Neuronal stem cell (in vitro differentiated cells): ENCODE data around the gene ADGRL3.

ENCODE experiments used
- DNase-seq: peaks from one replicate; pipeline ENCODE4 v3.0.0-alpha.2; 2013; ENCODE audit warnings: low spot score
- H2AFZ ChIP-seq: one replicate; pipeline ENCODE4 v1.6.1; 2013; ENCODE audit warnings: mild to moderate bottlenecking, low read length, inconsistent platforms
- H2AK5ac ChIP-seq: 2 replicates; pipeline ENCODE4 v1.6.1; 2013; ENCODE audit warnings: low read depth, mild to moderate bottlenecking, inconsistent platforms, low read length, moderate library complexity, mixed read lengths
- H2BK120ac ChIP-seq: 2 replicates; pipeline ENCODE4 v1.6.1; 2013; ENCODE audit warnings: low read depth, mild to moderate bottlenecking, inconsistent platforms, low read length, moderate library complexity, mixed read lengths
- H2BK12ac ChIP-seq: one replicate; pipeline ENCODE4 v1.6.1; 2013; ENCODE audit warnings: low read length, inconsistent platforms
- H2BK15ac ChIP-seq: 2 replicates; pipeline ENCODE4 v1.6.1; 2013; ENCODE audit warnings: mild to moderate bottlenecking, low read length, inconsistent platforms, mixed read lengths
- H2BK5ac ChIP-seq: one replicate; pipeline ENCODE4 v1.6.1; 2013; ENCODE audit warnings: inconsistent platforms, mild to moderate bottlenecking, low read length, moderate library complexity
- H3K14ac ChIP-seq: one replicate; pipeline ENCODE4 v1.6.1; 2013; ENCODE audit warnings: low read length, inconsistent platforms
- H3K18ac ChIP-seq: 2 replicates; pipeline ENCODE4 v1.6.1; 2013; ENCODE audit warnings: low read length, inconsistent platforms
- H3K23ac ChIP-seq: 2 replicates; pipeline ENCODE4 v1.6.1; 2013; ENCODE audit warnings: low read depth, mild to moderate bottlenecking, mixed read lengths, low read length, inconsistent platforms; ENCODE audit not compliant: poor library complexity
- H3K27ac ChIP-seq: replicated peaks from 3 replicates; pipeline ENCODE4 v1.5.1; 2013; ENCODE audit warnings: low read length, inconsistent platforms
- H3K27me3 ChIP-seq, 3 experiments: 2 replicates each; pipeline ENCODE4 v1.6.1; 2013; ENCODE audit warnings: low read length in 3 of 3, mild to moderate bottlenecking in 2 of 3, inconsistent platforms in 1 of 3, low read depth in 1 of 3, mixed read lengths in 1 of 3, moderate library complexity in 1 of 3; ENCODE audit not compliant: control insufficient read depth in 3 of 3, insufficient read depth in 3 of 3
- H3K36me3 ChIP-seq, 2 donors: replicated peaks in 1 of 2; 2 replicates each; pipeline ENCODE4 v1.6.1; 2013; ENCODE audit warnings: low read length in 2 of 2; ENCODE audit not compliant: control insufficient read depth in 2 of 2, insufficient read depth in 2 of 2
- H3K4ac ChIP-seq: 2 replicates; pipeline ENCODE4 v1.6.1; 2013; ENCODE audit warnings: inconsistent platforms, mild to moderate bottlenecking, low read length, moderate library complexity
- H3K4me1 ChIP-seq, 2 donors: 1 replicate in 1 of 2; 2 replicates in 1 of 2; pipeline ENCODE4 v1.6.1; 2013; ENCODE audit warnings: low read length in 2 of 2, low read depth in 1 of 2; ENCODE audit not compliant: control insufficient read depth in 2 of 2, insufficient read depth in 1 of 2
- H3K4me2 ChIP-seq: one replicate; pipeline ENCODE4 v1.6.1; 2013; ENCODE audit warnings: mild to moderate bottlenecking, low read length, inconsistent platforms; ENCODE audit not compliant: insufficient read depth, poor library complexity, severe bottlenecking
- H3K4me3 ChIP-seq, 2 donors: 2 replicates each; pipeline ENCODE4 v1.5.1; 2013; ENCODE audit warnings: low read length in 2 of 2, mild to moderate bottlenecking in 2 of 2, inconsistent platforms in 1 of 2, moderate library complexity in 1 of 2
- H3K79me1 ChIP-seq: one replicate; pipeline ENCODE4 v1.6.1; 2013; ENCODE audit warnings: low read depth, mild to moderate bottlenecking, inconsistent platforms, low read length, moderate library complexity
- H3K9ac ChIP-seq: one replicate; pipeline ENCODE4 v1.6.1; 2013; ENCODE audit warnings: mild to moderate bottlenecking, low read depth, low read length, inconsistent platforms; ENCODE audit not compliant: poor library complexity
- H3K9me3 ChIP-seq, 2 donors: replicated peaks in 1 of 2; 2 replicates each; pipeline versions ENCODE3 to v1.6.1; 2013; ENCODE audit warnings: low read length in 2 of 2, mild to moderate bottlenecking in 2 of 2, inconsistent platforms in 1 of 2, low read depth in 1 of 2, mixed read lengths in 1 of 2, moderate library complexity in 1 of 2; ENCODE audit not compliant: control insufficient read depth in 2 of 2, insufficient read depth in 1 of 2
- H4K8ac ChIP-seq: one replicate; pipeline ENCODE4 v1.6.1; 2013; ENCODE audit warnings: low read depth, mild to moderate bottlenecking, inconsistent platforms, low read length, moderate library complexity
- H4K91ac ChIP-seq: one replicate; pipeline ENCODE4 v1.6.1; 2013; ENCODE audit warnings: low read length, low read depth, mild to moderate bottlenecking, inconsistent platforms; ENCODE audit not compliant: poor library complexity
- WGBS, 2 donors: extraction: QIAGEN DNeasy Blood & Tissue Kit; methylation state at CpG; one replicate each; pipeline ENCODE4 v1.1.7; 2013; ENCODE audit warnings: missing lambda C conversion rate in 2 of 2, mixed read lengths in 1 of 2; ENCODE audit not compliant: insufficient read length in 2 of 2, insufficient replicate concordance in 1 of 2; ENCODE audit errors: extremely low coverage in 2 of 2; 5-methylcytosine and 5-hydroxymethylcytosine counted together

The ADGRL3 gene

DNA sequence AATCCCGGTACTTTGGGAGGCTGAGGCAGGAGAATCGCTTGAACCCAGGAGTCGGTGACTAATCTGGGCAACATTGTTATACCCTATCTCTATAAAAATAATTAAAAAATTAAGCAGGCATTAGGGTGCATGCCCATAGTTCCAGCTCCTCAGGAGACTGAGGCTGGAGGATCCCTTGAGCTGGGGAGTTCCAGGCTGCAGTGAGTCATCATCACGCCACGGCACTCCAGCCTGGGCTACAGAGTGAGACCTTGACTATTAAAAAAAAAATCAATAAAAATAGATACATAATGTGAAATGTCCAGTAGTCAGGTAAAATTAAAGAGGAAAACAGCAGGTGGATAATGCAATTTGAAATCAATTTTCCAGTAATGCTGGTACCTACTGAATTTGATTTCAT is 14.6 kb downstream of the ADGRL3 start:
- Histone ChIP-seq H2AK5ac (no peak overlapping the region), H3K9ac (no peak overlapping the region), H3K27me3 (peaks cover 0 to 5% (median 0%) of the 10 kb centered on the region in 3 experiments), H3K23ac (no peak overlapping the region), H3K14ac (no peak overlapping the region), H3K4ac (no peak overlapping the region), H3K18ac (no peak overlapping the region), H4K91ac (no peak overlapping the region), H2BK5ac (no peak overlapping the region), H3K36me3 (no peaks in the 10 kb centered on the region), H3K9me3 (no peaks in the 10 kb centered on the region), H2BK15ac (no peak overlapping the region), H2BK12ac (no peak overlapping the region), H2AFZ (no peak overlapping the region), H2BK120ac (no peak overlapping the region), H3K4me1 (peaks cover 0 to 18% of the 10 kb centered on the region in 2 donors), H3K27ac (no peak overlapping the region), H3K79me1 (no peaks in the 10 kb centered on the region), H4K8ac (no peak overlapping the region), H3K4me3 (no peak overlapping the region), H3K4me2 (no peak overlapping the region)
- no peak for DNase-seq
- no CpG with 5 or more reads among the region's 5 CpGs for WGBS, 2 donors

DNA sequence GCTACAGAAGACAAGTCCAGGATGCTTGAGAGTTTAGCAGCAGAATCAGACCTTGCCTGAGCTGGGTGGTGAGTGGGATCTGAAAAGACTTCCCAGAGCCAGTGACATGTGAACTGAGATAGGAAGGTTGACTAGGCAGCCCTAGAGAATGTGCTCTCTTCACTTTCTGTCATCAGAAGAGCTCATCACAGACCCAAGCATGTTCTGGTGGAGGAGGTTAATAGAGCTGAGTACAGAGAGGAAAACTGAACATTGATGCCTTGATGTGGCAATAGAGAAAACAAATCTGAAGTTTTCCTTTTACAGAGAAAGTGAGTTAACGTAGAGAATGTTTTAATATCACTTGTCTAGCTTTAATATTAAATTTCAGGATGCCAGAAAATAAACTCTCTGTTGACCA is 17.1 kb downstream of the ADGRL3 start:
- no peak for DNase-seq
- Histone ChIP-seq H2BK120ac (no peak overlapping the region), H4K91ac (no peak overlapping the region), H3K27me3 (no peaks in the 10 kb centered on the region), H3K36me3 (no peaks in the 10 kb centered on the region), H2BK15ac (no peak overlapping the region), H2AFZ (no peak overlapping the region), H3K9me3 (no peaks in the 10 kb centered on the region), H3K18ac (no peak overlapping the region), H3K4me1 (peaks cover 0 to 2% of the 10 kb centered on the region in 2 donors), H3K79me1 (no peaks in the 10 kb centered on the region), H3K14ac (no peak overlapping the region), H2AK5ac (no peak overlapping the region), H3K9ac (no peak overlapping the region), H3K4me2 (no peak overlapping the region), H3K4me3 (no peak overlapping the region), H3K27ac (no peak overlapping the region), H3K4ac (no peak overlapping the region), H4K8ac (no peak overlapping the region), H2BK12ac (no peak overlapping the region), H3K23ac (no peak overlapping the region), H2BK5ac (no peak overlapping the region)
- WGBS, 2 donors = no CpG with 5 or more reads among the region's 1 CpG

DNA sequence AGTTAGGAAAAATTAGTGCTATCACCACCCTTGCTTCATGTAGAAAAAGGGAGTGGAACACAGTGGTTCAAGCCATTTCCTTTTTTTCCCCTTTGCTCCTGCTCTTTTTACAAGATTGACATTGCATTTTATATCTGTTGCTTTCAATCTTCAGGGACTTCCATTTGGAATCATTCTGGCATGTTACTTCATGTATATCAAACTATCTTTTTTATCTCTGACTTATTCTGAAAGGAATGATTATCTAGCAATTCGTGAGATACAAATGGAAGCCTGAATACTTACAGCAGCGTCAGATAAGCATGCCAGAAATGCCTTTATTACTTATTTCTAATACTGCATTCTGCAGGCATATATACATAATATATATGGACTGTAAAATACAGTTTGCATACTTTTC is 20.4 kb downstream of the ADGRL3 start:
- Histone ChIP-seq H3K27ac (no peak overlapping the region), H3K4me2 (no peak overlapping the region), H4K91ac (no peak overlapping the region), H3K23ac (no peak overlapping the region), H3K9ac (no peak overlapping the region), H3K4me3 (no peak overlapping the region), H2BK120ac (no peak overlapping the region), H3K14ac (no peak overlapping the region), H2BK15ac (no peak overlapping the region), H4K8ac (no peak overlapping the region), H3K27me3 (no peaks in the 10 kb centered on the region), H3K18ac (no peak overlapping the region), H3K4ac (no peak overlapping the region), H2BK5ac (no peak overlapping the region), H3K9me3 (no peaks in the 10 kb centered on the region), H2BK12ac (no peak overlapping the region), H3K4me1 (peaks cover 0 to 8% of the 10 kb centered on the region in 2 donors), H2AFZ (no peak overlapping the region), H2AK5ac (no peak overlapping the region), H3K36me3 (no peaks in the 10 kb centered on the region), H3K79me1 (no peaks in the 10 kb centered on the region)
- no peak for DNase-seq
- no CpG with 5 or more reads among the region's 2 CpGs for WGBS, 2 donors

DNA sequence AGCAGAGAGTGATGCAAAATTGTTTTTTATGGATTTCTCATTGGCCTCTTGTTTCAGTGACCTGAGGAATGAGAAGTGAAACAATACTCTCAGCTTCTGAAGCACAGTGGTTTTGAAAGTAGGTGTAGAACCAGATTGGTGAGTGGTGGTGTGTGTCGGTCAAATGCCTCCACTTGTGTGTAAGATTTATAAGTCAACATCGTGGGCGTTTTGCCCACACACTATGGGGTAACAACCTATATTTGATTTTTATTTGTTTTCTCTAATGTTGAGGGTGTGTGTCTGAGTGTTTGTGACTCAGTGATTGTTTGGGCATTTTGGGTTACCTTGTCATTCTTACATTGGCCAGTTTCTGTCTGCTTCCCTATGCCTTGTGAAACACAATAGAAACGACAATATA is 23.3 kb downstream of the ADGRL3 start:
- WGBS, 2 donors = no CpG with 5 or more reads among the region's 4 CpGs
- Histone ChIP-seq H3K18ac (no peak overlapping the region), H3K4ac (no peak overlapping the region)

More for the DNA sequence above, 23.3 kb downstream of the ADGRL3 start:
- Histone ChIP-seq H3K14ac (no peak overlapping the region), H3K4me3 (no peak overlapping the region), H3K4me1 (peaks cover 0 to 8% of the 10 kb centered on the region in 2 donors), H3K27me3 (no peaks in the 10 kb centered on the region), H3K36me3 (no peaks in the 10 kb centered on the region), H3K79me1 (no peaks in the 10 kb centered on the region), H3K4me2 (no peak overlapping the region), H4K91ac (no peak overlapping the region), H2BK12ac (no peak overlapping the region), H3K9ac (no peak overlapping the region), H2BK15ac (no peak overlapping the region), H3K9me3 (no peaks in the 10 kb centered on the region), H2AK5ac (no peak overlapping the region), H2AFZ (no peak overlapping the region), H2BK5ac (no peak overlapping the region), H3K23ac (no peak overlapping the region), H2BK120ac (no peak overlapping the region), H4K8ac (no peak overlapping the region), H3K27ac (no peak overlapping the region)
- no peak for DNase-seq
